ENCODE measurements around the gene FIGNL2.

Gene FIGNL2

GRCh38 chr12:51838036-51838435 lies 10.5 kb downstream of the FIGNL2 start:
- no peak for TF ChIP-seq CTCF (IDR thresholded peaks at IDR 0.05; ENCODE audit: low read depth, low read length, missing control alignments)
- no peak for DNase-seq (ENCODE audit: low read depth)
- in situ Hi-C loops (cut with HindIII; ENCODE audit: low sequenced_read_pairs), result no loop called here
- no peak overlapping the region for H3K4me3 ChIP-seq (ENCODE audit: low read depth, low read length)

DNA sequence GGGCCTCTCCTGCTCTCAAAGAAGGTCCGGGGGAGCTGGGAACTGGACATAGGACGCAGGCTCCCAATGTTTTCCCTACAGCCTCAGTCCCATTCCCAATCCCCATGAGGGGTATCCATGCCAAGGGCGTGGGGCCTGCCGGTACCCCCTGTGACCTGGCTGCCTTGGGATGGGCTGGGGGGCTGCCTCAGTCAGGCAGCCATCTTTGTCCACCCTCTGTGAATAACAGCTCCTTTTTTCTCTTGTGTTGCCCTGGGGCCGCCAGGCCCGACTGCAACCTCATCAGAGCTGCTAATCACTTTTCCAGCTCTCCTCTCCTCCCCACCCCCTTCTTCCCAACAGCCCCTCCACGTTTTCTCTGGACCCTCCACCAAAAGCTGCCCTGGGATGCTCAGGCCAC lies 11.2 kb downstream of the FIGNL2 start:
- no peak for DNase-seq (ENCODE audit: low read depth)
- no peak overlapping the region for H3K4me3 ChIP-seq (ENCODE audit: low read depth, low read length)
- in situ Hi-C loops (cut with HindIII; ENCODE audit: low sequenced_read_pairs), result no loop called here
- no peak for TF ChIP-seq CTCF (IDR thresholded peaks at IDR 0.05; ENCODE audit: low read depth, low read length, missing control alignments)

- no peak for TF ChIP-seq CTCF (IDR thresholded peaks at IDR 0.05; ENCODE audit: low read depth, low read length, missing control alignments)
- DNase-seq (ENCODE audit: low read depth), result no peak
- in situ Hi-C loops (cut with HindIII; ENCODE audit: low sequenced_read_pairs), result no loop called here
- H3K4me3 ChIP-seq (ENCODE audit: low read depth, low read length), result no peak overlapping the region
Measured at GRCh38 chr12:51836827-51837173, 11.7 kb downstream of the FIGNL2 start.

DNA sequence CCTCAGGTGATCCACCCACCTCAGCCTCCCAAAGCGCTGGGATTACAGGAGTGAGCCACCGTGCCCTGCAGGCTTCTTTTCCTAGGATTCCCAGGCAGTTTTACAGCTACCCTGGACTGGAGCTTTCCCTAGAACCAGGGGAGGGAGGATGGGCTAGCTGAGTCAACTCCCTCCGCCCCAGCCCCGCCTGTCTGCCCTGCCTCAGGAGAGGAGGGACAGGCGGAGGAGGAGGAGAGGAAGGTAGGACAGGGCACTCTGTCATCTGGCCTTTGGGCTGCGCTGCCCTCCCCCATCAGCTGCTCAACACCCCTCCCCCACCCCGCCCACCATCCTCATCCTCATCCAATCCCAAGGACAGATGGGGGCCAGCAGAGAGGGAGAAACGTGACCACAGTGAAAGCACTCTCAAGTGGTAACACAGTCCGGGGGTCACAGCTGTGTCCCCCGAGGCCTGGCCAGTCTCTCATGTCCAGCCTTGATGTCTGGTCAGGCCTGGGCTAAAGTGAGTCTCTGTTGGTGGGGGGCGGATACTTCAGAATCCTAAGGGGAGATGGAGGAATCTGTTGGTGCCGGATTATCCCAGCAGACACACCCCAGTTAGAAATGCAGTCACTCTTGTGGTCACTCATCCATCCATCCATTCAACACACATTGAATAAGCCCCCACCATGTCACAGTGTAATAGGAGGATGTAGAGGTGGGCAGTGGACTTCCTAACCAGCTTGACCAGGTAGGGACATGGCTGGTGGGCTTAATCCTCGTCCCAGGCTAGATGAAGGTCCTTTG lies 12.3 kb downstream of the FIGNL2 start:
- in situ Hi-C loops (cut with HindIII; ENCODE audit: low sequenced_read_pairs), result no loop called here
- no peak for DNase-seq (ENCODE audit: low read depth)
- H3K4me3 ChIP-seq (ENCODE audit: low read depth, low read length), result no peak overlapping the region
- TF ChIP-seq CTCF (IDR thresholded peaks at IDR 0.05; ENCODE audit: low read depth, low read length, missing control alignments), result no peak

GRCh38 chr12:51834411-51834810 lies 14.1 kb downstream of the FIGNL2 start:
- no peak overlapping the region for H3K4me3 ChIP-seq (ENCODE audit: low read depth, low read length)
- in situ Hi-C loops (cut with HindIII; ENCODE audit: low sequenced_read_pairs), result no loop called here
- TF ChIP-seq CTCF (IDR thresholded peaks at IDR 0.05; ENCODE audit: low read depth, low read length, missing control alignments), result no peak
- DNase-seq (ENCODE audit: low read depth), result no peak

- in situ Hi-C loops (cut with HindIII; ENCODE audit: low sequenced_read_pairs), result no loop called here
- TF ChIP-seq CTCF (IDR thresholded peaks at IDR 0.05; ENCODE audit: low read depth, low read length, missing control alignments), result no peak
- no peak for DNase-seq (ENCODE audit: low read depth)
- H3K4me3 ChIP-seq (ENCODE audit: low read depth, low read length), result no peak overlapping the region
Measured at GRCh38 chr12:51833448-51834227, 14.9 kb downstream of the FIGNL2 start.
